IMR-90 (cell line): ENCODE results near the gene ATP2B2. TPM values are rescaled to one million over a fixed set of nuclear protein-coding genes. Genes with fewer than 3 reads are reported as not detected.

ENCODE experiments used
- ATAC-seq: fragments of 200-7000 bp; cut with Tn5 transposase; 2 replicates; pipeline ENCODE4 v1.9.1; 2020; ENCODE audit warnings: low read depth, mild to moderate bottlenecking, moderate library complexity
- BruUV-seq: library from RNA; stranded (reverse); fragments of 400-500 nt; replicated peaks from 2 replicates; lab custom pipeline; 2021; lab: Mats Ljungman, UMichigan
- CTCF ChIA-PET: fragments of 300-600 bp; formaldehyde crosslinking; extraction: SDS; loops from one replicate; lab custom pipeline; 2021; ENCODE audit warnings: antibody characterized with exemption; lab: Yijun Ruan, JAX
- POLR2A ChIA-PET: fragments of 300-600 bp; sonication (Branson Sonifier 250); formaldehyde crosslinking; loops from one replicate; lab custom pipeline; 2022; ENCODE audit warnings: antibody characterized with exemption; ENCODE audit not compliant: unreplicated experiment; lab: Charles Lee
- DNase-seq: peaks from one replicate; pipeline ENCODE4 v3.0.0; 2013
- H2AFZ ChIP-seq: replicated peaks from 2 replicates; pipeline ENCODE3; 2013; ENCODE audit warnings: low read length, mild to moderate bottlenecking; ENCODE audit not compliant: poor library complexity
- H2AK5ac ChIP-seq: 2 replicates; pipeline ENCODE4 v1.6.1; 2013; ENCODE audit warnings: low read depth, low read length, inconsistent platforms
- H2AK9ac ChIP-seq: replicated peaks from 2 replicates; pipeline ENCODE3; 2013; ENCODE audit warnings: mild to moderate bottlenecking, low read depth, low read length, moderate library complexity; ENCODE audit not compliant: poor library complexity
- H2BK120ac ChIP-seq: 2 replicates; pipeline ENCODE4 v1.6.1; 2013; ENCODE audit warnings: low read depth, low read length, inconsistent platforms
- H2BK15ac ChIP-seq: 3 replicates; pipeline ENCODE4 v1.6.1; 2013; ENCODE audit warnings: low read depth, low read length, inconsistent platforms
- H2BK20ac ChIP-seq: 2 replicates; pipeline ENCODE4 v1.6.1; 2013; ENCODE audit warnings: low read depth, mild to moderate bottlenecking, inconsistent platforms, low read length, moderate library complexity
- H2BK5ac ChIP-seq: 2 replicates; pipeline ENCODE4 v1.6.1; 2013; ENCODE audit warnings: mild to moderate bottlenecking, low read depth, low read length, inconsistent platforms; ENCODE audit not compliant: poor library complexity, severe bottlenecking
- H3K14ac ChIP-seq: replicated peaks from 2 replicates; pipeline ENCODE4 v1.6.1; 2013; ENCODE audit warnings: low read depth, low read length, inconsistent platforms
- H3K18ac ChIP-seq: 2 replicates; pipeline ENCODE4 v1.6.1; 2013; ENCODE audit warnings: low read depth, low read length, control low read depth
- H3K23ac ChIP-seq: 2 replicates; pipeline ENCODE4 v1.6.1; 2013; ENCODE audit warnings: low read depth, low read length, inconsistent platforms
- H3K27ac ChIP-seq: 2 replicates; pipeline ENCODE4 v1.5.1; 2013; ENCODE audit warnings: mild to moderate bottlenecking, control low read depth, low read length; ENCODE audit not compliant: insufficient read depth
- H3K27me3 ChIP-seq: 2 replicates; pipeline ENCODE4 v1.6.1; 2013; ENCODE audit warnings: low read length; ENCODE audit not compliant: control insufficient read depth, insufficient read depth
- H3K36me3 ChIP-seq: 2 replicates; pipeline ENCODE4 v1.6.1; 2013; ENCODE audit warnings: low read length, mixed read lengths; ENCODE audit not compliant: control insufficient read depth, insufficient read depth
- H3K4ac ChIP-seq: 2 replicates; pipeline ENCODE4 v1.6.1; 2013; ENCODE audit warnings: low read depth, low read length, inconsistent platforms
- H3K4me1 ChIP-seq: 2 replicates; pipeline ENCODE4 v1.6.1; 2013; ENCODE audit warnings: low read length, mixed read lengths; ENCODE audit not compliant: control insufficient read depth, insufficient read depth
- H3K4me2 ChIP-seq: 2 replicates; pipeline ENCODE4 v1.6.1; 2013; ENCODE audit warnings: low read depth, mild to moderate bottlenecking, control low read depth, low read length, moderate library complexity
- H3K4me3 ChIP-seq: 2 replicates; pipeline ENCODE4 v1.5.1; 2013; ENCODE audit warnings: low read depth, mild to moderate bottlenecking, control low read depth, low read length, moderate library complexity; ENCODE audit not compliant: insufficient read depth
- H3K56ac ChIP-seq: 2 replicates; pipeline ENCODE4 v1.6.1; 2013; ENCODE audit warnings: low read length, inconsistent platforms; ENCODE audit not compliant: insufficient read depth; ENCODE audit errors: extremely low read depth
- H3K79me1 ChIP-seq, 2 experiments: 2 replicates each; pipeline ENCODE4 v1.6.1; 2013; ENCODE audit warnings: low read length in 2 of 2, inconsistent platforms in 1 of 2, low read depth in 1 of 2
- H3K9ac ChIP-seq: 2 replicates; pipeline ENCODE4 v1.6.1; 2013; ENCODE audit warnings: low read depth, low read length, control low read depth
- H3K9me1 ChIP-seq: 2 replicates; pipeline ENCODE4 v1.6.1; 2013; ENCODE audit warnings: low read length, inconsistent platforms; ENCODE audit not compliant: insufficient read depth
- H3K9me3 ChIP-seq: 2 replicates; pipeline ENCODE4 v1.6.1; 2013; ENCODE audit warnings: low read length; ENCODE audit not compliant: control insufficient read depth, insufficient read depth
- H4K20me1 ChIP-seq: 2 replicates; pipeline ENCODE4 v1.6.1; 2013; ENCODE audit warnings: low read length, inconsistent platforms; ENCODE audit not compliant: insufficient read depth
- H4K5ac ChIP-seq: 2 replicates; pipeline ENCODE4 v1.6.1; 2013; ENCODE audit warnings: mild to moderate bottlenecking, low read depth, low read length, control low read depth
- H4K8ac ChIP-seq, 2 experiments: 2 replicates each; pipeline ENCODE4 v1.6.1; 2013; ENCODE audit warnings: low read depth in 2 of 2, low read length in 2 of 2, control low read depth in 1 of 2, inconsistent platforms in 1 of 2
- H4K91ac ChIP-seq: 2 replicates; pipeline ENCODE4 v1.6.1; 2013; ENCODE audit warnings: low read depth, low read length, inconsistent platforms; ENCODE audit not compliant: insufficient read depth
- BHLHE40 ChIP-seq: fragments of 150-350 bp; IDR thresholded peaks from 2 replicates; pipeline ENCODE4 v1.6.1; 2016; ENCODE audit warnings: mild to moderate bottlenecking, low read depth, low read length
- USF2 ChIP-seq: fragments of 150-350 bp; IDR thresholded peaks from 2 replicates; pipeline ENCODE4 v1.6.1; 2017; ENCODE audit warnings: mild to moderate bottlenecking, antibody characterized with exemption, low read length, low read depth
- WGBS, 2 experiments: methylation state at CpG; one replicate each; pipeline versions ENCODE4 v1.1.5 to v1.1.7; 2013; ENCODE audit warnings: missing lambda C conversion rate in 2 of 2; ENCODE audit not compliant: insufficient read length in 1 of 2; ENCODE audit errors: extremely low coverage in 2 of 2; 5-methylcytosine and 5-hydroxymethylcytosine counted together
- dilution Hi-C: fragments of 300-500 bp; cut with HindIII; formaldehyde crosslinking; loops from one replicate; pipeline ENCODE4 v1.14.3; 2018; ENCODE audit warnings: low sequenced_read_pairs; ENCODE audit not compliant: unreplicated experiment
- in situ Hi-C: fragments of 300-500 bp; cut with MboI; formaldehyde crosslinking; loops from 3 replicates; pipeline ENCODE4 v1.14.3; 2019; ENCODE audit warnings: low sequenced_read_pairs, inconsistent platforms, mixed read lengths
- intact Hi-C: fragments of 100-400 bp; cut with micrococcal nuclease; formaldehyde crosslinking; loops from 2 replicates; pipeline ENCODE4 v1.10.0; 2022
- polyA plus RNA-seq, 3 experiments: library from polyadenylated mRNA; depleted of rRNA; stranded (reverse); fragments of >200 nt; gene quantifications; 2 replicates each; pipeline ENCODE4 v1.2.3, GENCODE V29; 2012; ENCODE audit warnings: low replicate concordance in 1 of 3
- total RNA-seq: library from RNA; depleted of rRNA; stranded (reverse); fragments of >200 nt; gene quantifications from 2 replicates; pipeline ENCODE4 v1.2.3, GENCODE V29; 2012

ATP2B2 gene
- total and polyA plus RNA-seq, 2 of the 4 experiments (the other 2 are of a cell fraction), result under 0.01 to 0.02 TPM

- Histone ChIP-seq H3K9me3 (no peaks in the 10 kb centered on the region), H4K20me1 (no peaks in the 10 kb centered on the region), H3K4me2 (no peak overlapping the region), H3K9ac (no peak overlapping the region), H3K9me1 (peaks cover 48% of the 10 kb centered on the region), H4K5ac (peak overlapping the region; percentile 32; the same call in 1 of the 2 replicates), H3K27me3 (no peaks in the 10 kb centered on the region), H3K4ac (peak overlapping the region; percentile 80), H3K23ac (0 out of 2 replicates have a peak overlapping the region, but pooled peaks have one; percentile 86), H3K27ac (peak overlapping the region; percentile 22; the same call in 1 of the 2 replicates), H2BK15ac (peak overlapping the region; percentile 88; the same call in 2 of the 3 replicates), H3K56ac (no peak overlapping the region), H3K36me3 (no peaks in the 10 kb centered on the region), H2AFZ (peak overlapping the region; percentile 45), H3K18ac (peak overlapping the region; percentile 44; the same call in 1 of the 2 replicates), H3K14ac (0 out of 2 replicates have a peak overlapping the region, but pooled peaks have one; percentile 30), H3K79me1 (no peaks in the 10 kb centered on the region), H2BK20ac (peak overlapping the region; percentile 91), H2BK120ac (peak overlapping the region; percentile 95), H4K91ac (peak overlapping the region; percentile 71), H3K4me3 (no peak overlapping the region), H2BK5ac (peak overlapping the region; percentile 88), H2AK9ac (peak overlapping the region; percentile 26), H3K4me1 (peaks cover 41% of the 10 kb centered on the region), H2AK5ac (peak overlapping the region; percentile 84), H4K8ac (peak overlapping the region; percentile 76 to 95; a peak in 3 of 4 replicates)
- ChIA-PET POLR2A (no interaction called here), CTCF (no interaction called here)
- DNase-seq (peak; percentile 64), ATAC-seq (no peak)
- dilution Hi-C loops (no loop called here), intact Hi-C loops (no loop called here), in situ Hi-C loops (no loop called here)
- no peak for TF ChIP-seq USF2
- TF ChIP-seq BHLHE40, result no peak
- BruUV-seq, result no TSS peak
- WGBS, 2 experiments, result 80% methylated on average over 1 of the region's 5 CpGs; no CpG with 5 or more reads in 1 of the 2 experiments
Observed at GRCh38 chr3:10356461-10356981, 148.9 kb downstream of the ATP2B2 start.
